Gastrocnemius medialis (tissue), 4 donors: ENCODE measurements around the gene CES4A. TPM values are rescaled to one million over a fixed set of nuclear protein-coding genes. Genes with fewer than 3 reads are reported as not detected.

Experiments used
- ATAC-seq, 2 donors: fragments of 150-250 bp; one replicate each; pipeline ENCODE4 v1.9.1; 2016
- DNase-seq, 2 donors: peaks; one replicate each; pipeline ENCODE4 v3.0.0-alpha.2; 2019
- H3K27ac ChIP-seq, 4 donors: fragments of 200-600 bp; sonication (generic); 1 replicate in 1 of 4; 2 replicates in 3 of 4; pipeline ENCODE4 v1.5.1; 2016 to 2018; ENCODE audit warnings: mild to moderate bottlenecking in 2 of 4, moderate library complexity in 1 of 4
- H3K27me3 ChIP-seq, 3 donors: fragments of 200-600 bp; sonication (generic) in 2 of 3; 1 replicate in 1 of 3; 2 replicates in 2 of 3; pipeline versions ENCODE4 v1.5.1 to v1.6.0; 2016 to 2019; ENCODE audit warnings: mild to moderate bottlenecking in 1 of 3, moderate library complexity in 1 of 3
- H3K36me3 ChIP-seq, 2 donors: fragments of 200-600 bp; sonication (generic) in 1 of 2; one replicate each; pipeline ENCODE4 v1.5.1; 2017 to 2018
- H3K4me1 ChIP-seq, 2 donors: fragments of 200-600 bp; sonication (generic) in 1 of 2; one replicate each; pipeline ENCODE4 v1.5.1; 2016 to 2017; ENCODE audit warnings: mild to moderate bottlenecking in 2 of 2
- H3K4me3 ChIP-seq, 4 donors: fragments of 200-600 bp; sonication (generic) in 3 of 4; 1 replicate in 1 of 4; 2 replicates in 3 of 4; pipeline ENCODE4 v1.5.1; 2016 to 2019; ENCODE audit warnings: mild to moderate bottlenecking in 2 of 4
- H3K9me3 ChIP-seq, 3 donors: fragments of 200-600 bp; sonication (generic) in 2 of 3; 1 replicate in 1 of 3; 2 replicates in 2 of 3; pipeline ENCODE4 v1.5.1; 2016 to 2019
- POLR2A ChIP-seq, 2 donors: fragments of 450-650 bp; IDR thresholded peaks; one replicate each; pipeline ENCODE4 v1.6.1; 2017; ENCODE audit warnings: antibody characterized with exemption in 2 of 2, mild to moderate bottlenecking in 2 of 2, moderate library complexity in 2 of 2
- in situ Hi-C, 4 donors: fragments of 200-750 bp; cut with MboI; loops; one replicate each; pipeline versions ENCODE4 v1.15.0 to v1.8.0; 2017; ENCODE audit warnings: low sequenced_read_pairs in 4 of 4
- intact Hi-C: fragments of 100-400 bp; cut with DNase I; formaldehyde crosslinking; loops from one replicate; pipeline ENCODE4 v1.15.1; 2023; ENCODE audit warnings: low total_unique reads
- total RNA-seq, 4 donors: library from RNA; depleted of rRNA; stranded (reverse); fragments of >200 nt; gene quantifications; one replicate each; pipeline versions ENCODE4 v1.1.0 to v1.2.3, GENCODE V29; 2016
- TF ChIP-seq, protein P1 (sequence below), 5 experiments: fragments of 450-650 bp in 3 of 5; fragments of 200-600 bp in 2 of 5; sonication (generic) in 2 of 5; IDR thresholded peaks in 4 of 5; conservative IDR thresholded peaks in 1 of 5; 1 replicate in 4 of 5; 2 replicates in 1 of 5; pipeline ENCODE4 v1.5.1; 2016 to 2019; ENCODE audit warnings: antibody characterized with exemption in 5 of 5, mild to moderate bottlenecking in 3 of 5, moderate library complexity in 3 of 5

CES4A gene
- total RNA-seq, 4 donors from 2014 or later, result 12.0 to 82.7 (median 17.4) TPM

- no peaks in the 10 kb centered on the region for H3K36me3 ChIP-seq
- DNase-seq, result no peak
- TF ChIP-seq, protein P1, sequence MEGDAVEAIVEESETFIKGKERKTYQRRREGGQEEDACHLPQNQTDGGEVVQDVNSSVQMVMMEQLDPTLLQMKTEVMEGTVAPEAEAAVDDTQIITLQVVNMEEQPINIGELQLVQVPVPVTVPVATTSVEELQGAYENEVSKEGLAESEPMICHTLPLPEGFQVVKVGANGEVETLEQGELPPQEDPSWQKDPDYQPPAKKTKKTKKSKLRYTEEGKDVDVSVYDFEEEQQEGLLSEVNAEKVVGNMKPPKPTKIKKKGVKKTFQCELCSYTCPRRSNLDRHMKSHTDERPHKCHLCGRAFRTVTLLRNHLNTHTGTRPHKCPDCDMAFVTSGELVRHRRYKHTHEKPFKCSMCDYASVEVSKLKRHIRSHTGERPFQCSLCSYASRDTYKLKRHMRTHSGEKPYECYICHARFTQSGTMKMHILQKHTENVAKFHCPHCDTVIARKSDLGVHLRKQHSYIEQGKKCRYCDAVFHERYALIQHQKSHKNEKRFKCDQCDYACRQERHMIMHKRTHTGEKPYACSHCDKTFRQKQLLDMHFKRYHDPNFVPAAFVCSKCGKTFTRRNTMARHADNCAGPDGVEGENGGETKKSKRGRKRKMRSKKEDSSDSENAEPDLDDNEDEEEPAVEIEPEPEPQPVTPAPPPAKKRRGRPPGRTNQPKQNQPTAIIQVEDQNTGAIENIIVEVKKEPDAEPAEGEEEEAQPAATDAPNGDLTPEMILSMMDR (IDR thresholded peaks at IDR 0.05 in 4 of 5, conservative IDR thresholded peaks at IDR 0.05 in 1 of 5), result no peak
- TF ChIP-seq POLR2A (IDR thresholded peaks at IDR 0.05), result no peak
- H3K9me3 ChIP-seq, result no peaks in the 10 kb centered on the region
- H3K27ac ChIP-seq, result no peak overlapping the region
- no peaks in the 10 kb centered on the region for H3K27me3 ChIP-seq
- intact Hi-C loops (no loop called here), in situ Hi-C loops (loop anchor here in 1 of 4 donors (10.0 kb wide), 1 partner anchor 144 kb away; the partner anchor contains the start of genes B3GNT9, FBXL8 and TRADD)
- no peak for ATAC-seq
- peaks cover 5 to 7% of the 10 kb centered on the region in 2 donors for H3K4me1 ChIP-seq
- no peak overlapping the region for H3K4me3 ChIP-seq
Measured at GRCh38 chr16:67011274-67011673, 22.9 kb downstream of the CES4A start.

DNA sequence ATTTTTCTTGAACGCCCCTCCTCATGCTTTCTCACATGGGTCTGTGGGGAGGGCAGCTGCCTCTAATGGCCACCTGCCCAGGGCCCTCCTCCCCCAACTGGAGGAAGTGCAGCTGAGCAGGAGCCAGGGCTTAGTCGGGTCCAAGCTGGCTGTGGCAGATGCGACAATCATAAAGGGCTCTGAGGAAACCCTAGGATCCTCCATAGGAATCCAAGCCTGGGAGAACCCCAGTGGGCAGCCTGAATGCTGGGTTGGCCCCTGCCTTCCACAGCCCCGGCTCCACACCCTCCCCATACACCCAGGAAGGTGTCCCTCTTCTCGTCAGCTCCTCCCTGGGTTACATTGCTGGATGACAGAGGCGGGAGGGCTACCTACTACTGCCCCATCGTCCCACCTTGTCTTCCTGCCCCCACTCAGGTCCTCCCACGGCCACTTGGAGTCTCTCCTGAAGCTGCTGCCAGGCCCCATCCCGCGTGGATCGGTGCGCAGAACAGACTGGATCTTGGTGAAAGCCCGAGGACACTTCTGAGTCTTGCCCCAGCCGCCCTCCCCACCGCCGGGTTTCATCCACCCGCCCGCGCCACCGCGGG, 24.9 kb downstream of the CES4A start:
- H3K36me3 ChIP-seq, result no peaks in the 10 kb centered on the region
- in situ Hi-C loops, result loop anchor here in 1 of 4 donors (10.0 kb wide), 1 partner anchor 141 kb away; the partner anchor contains the start of genes B3GNT9, FBXL8 and TRADD
- ATAC-seq (no peak), DNase-seq (no peak)
- H3K27ac ChIP-seq, result peak overlapping the region in 3 of 4 donors; percentile 43 to 68 (median 68)
- peaks cover 5 to 7% of the 10 kb centered on the region in 2 donors for H3K4me1 ChIP-seq
- peak overlapping the region; percentile 55 to 77 (median 58) for H3K4me3 ChIP-seq
- H3K27me3 ChIP-seq, result no peaks in the 10 kb centered on the region
- no peaks in the 10 kb centered on the region for H3K9me3 ChIP-seq
- intact Hi-C loops, result no loop called here
- TF ChIP-seq, protein P1 (IDR thresholded peaks at IDR 0.05 in 4 of 5, conservative IDR thresholded peaks at IDR 0.05 in 1 of 5), result no peak
- TF ChIP-seq POLR2A (IDR thresholded peaks at IDR 0.05), result no peak

- in situ Hi-C loops, result loop anchor here in 1 of 4 donors (10.0 kb wide), 1 partner anchor 141 kb away; the partner anchor contains the start of genes B3GNT9, FBXL8 and TRADD
- no peaks in the 10 kb centered on the region for H3K9me3 ChIP-seq
- H3K4me3 ChIP-seq, result peak overlapping the region; percentile 55 to 77 (median 58)
- peak; percentile 48 to 66 for DNase-seq
- peak; percentile 52 to 65 for ATAC-seq
- peak overlapping the region; percentile 43 to 68 (median 61) for H3K27ac ChIP-seq
- no peaks in the 10 kb centered on the region for H3K36me3 ChIP-seq
- H3K4me1 ChIP-seq, result peaks cover 5 to 7% of the 10 kb centered on the region in 2 donors
- no peaks in the 10 kb centered on the region for H3K27me3 ChIP-seq
- TF ChIP-seq, protein P1 (IDR thresholded peaks at IDR 0.05 in 4 of 5, conservative IDR thresholded peaks at IDR 0.05 in 1 of 5), result peak in 3 of 5 experiments; percentile 20 to 34 (median 33)
- no peak for TF ChIP-seq POLR2A (IDR thresholded peaks at IDR 0.05)
- intact Hi-C loops, result loop anchor here (2.0 kb wide), 1 partner anchor 37 kb away; no protein-coding TSS in a partner anchor
Measured at GRCh38 chr16:67013823-67014633, 25.6 kb downstream of the CES4A start.

DNA sequence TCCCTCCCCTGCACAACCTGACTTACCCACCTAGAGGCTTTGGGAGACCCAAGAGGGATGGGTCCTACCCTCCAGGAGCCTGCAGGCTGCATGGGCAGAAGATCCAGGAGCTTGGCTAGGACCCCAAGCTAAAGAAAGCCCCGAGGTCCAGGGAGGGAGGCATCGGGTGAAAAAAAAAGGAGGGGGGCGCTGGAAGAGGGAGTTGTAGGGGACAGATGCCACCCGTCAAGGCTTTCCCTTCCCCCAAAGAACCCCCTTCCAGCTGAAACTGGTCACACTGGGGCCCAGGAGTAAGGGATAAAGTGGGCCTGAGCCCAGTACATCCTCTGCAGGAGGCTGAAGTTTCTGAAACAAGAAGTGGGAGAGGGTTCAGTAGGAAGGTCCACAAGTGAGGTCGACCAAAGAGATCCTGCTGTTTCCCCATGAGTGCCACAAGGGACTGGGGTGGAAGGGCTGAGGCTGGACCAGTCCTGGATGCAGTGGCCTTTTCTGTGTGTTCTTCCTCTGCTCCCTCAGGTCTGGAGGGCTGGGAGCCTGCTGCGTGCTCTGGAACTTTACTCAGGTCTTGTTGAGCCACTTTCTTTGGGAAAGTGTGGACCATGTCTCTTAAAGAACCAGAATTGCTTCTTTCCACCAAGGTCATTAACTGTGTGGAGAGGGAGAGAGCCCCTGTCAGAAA, 26.4 kb downstream of the CES4A start:
- peak overlapping the region in 3 of 4 donors; percentile 43 to 68 (median 68) for H3K27ac ChIP-seq
- intact Hi-C loops, result loop anchor here (2.0 to 5.0 kb wide), 2 partner anchors 38 to 88 kb away; no protein-coding TSS in a partner anchor
- in situ Hi-C loops, result loop anchor here in 1 of 4 donors (10.0 kb wide), 1 partner anchor 140 kb away; the partner anchor contains the start of genes B3GNT9, FBXL8 and TRADD
- H3K36me3 ChIP-seq, result no peaks in the 10 kb centered on the region
- H3K4me1 ChIP-seq, result peaks cover 5 to 7% of the 10 kb centered on the region in 2 donors
- DNase-seq (no peak), ATAC-seq (peak in 1 of 2 donors; percentile 4)
- peak overlapping the region; percentile 55 to 77 (median 58) for H3K4me3 ChIP-seq
- H3K27me3 ChIP-seq, result no peaks in the 10 kb centered on the region
- no peaks in the 10 kb centered on the region for H3K9me3 ChIP-seq
- TF ChIP-seq, protein P1 (IDR thresholded peaks at IDR 0.05 in 4 of 5, conservative IDR thresholded peaks at IDR 0.05 in 1 of 5), result no peak
- no peak for TF ChIP-seq POLR2A (IDR thresholded peaks at IDR 0.05)
